ENCODE measurements around the gene STRN4. TPM values are rescaled to one million over a fixed set of nuclear protein-coding genes. Genes with fewer than 3 reads are reported as not detected.

Gene STRN4
- total RNA-seq, 1 experiment from 2014 or later: 143 TPM

- peaks cover 20% of the 10 kb centered on the region for H3K27me3 Mint-ChIP-seq (ENCODE audit: low read depth)
- H2BK20ac ChIP-seq (ENCODE audit: low read depth, low read length, poor library complexity, severe bottlenecking): no peak overlapping the region
- peaks cover 3% of the 10 kb centered on the region for H3K23me2 ChIP-seq (ENCODE audit: insufficient read length, low read depth, low read length, poor library complexity, severe bottlenecking)
- H2BK12ac ChIP-seq (ENCODE audit: insufficient read length, low read depth, low read length): no peak overlapping the region
- H2AK5ac ChIP-seq (ENCODE audit: insufficient read length, low read length): no peak overlapping the region
- no peak overlapping the region for H3K18ac ChIP-seq (ENCODE audit: insufficient read length, low read depth, low read length)
- no peaks in the 10 kb centered on the region for H3K79me1 ChIP-seq (ENCODE audit: insufficient read depth, low read depth, low read length, poor library complexity, severe bottlenecking)
- no peaks in the 10 kb centered on the region for H4K20me1 ChIP-seq (ENCODE audit: control insufficient read depth, insufficient read depth, insufficient read length)
- TF ChIP-seq CTCF (conservative IDR thresholded peaks at IDR 0.05): no peak
- H3K27ac ChIP-seq (ENCODE audit: insufficient read length, low read depth, low read length): no peak overlapping the region
- no CpG with 5 or more reads among the region's 5 CpGs for WGBS (ENCODE audit: extremely low coverage, insufficient read length, low lambda C conversion rate)
- H3K4me1 Mint-ChIP-seq: peaks cover 0 to 7% of the 10 kb centered on the region in 2 experiments; a peak in 2 of 4 replicates
- H3K79me2 ChIP-seq (ENCODE audit: insufficient read depth, low read length): peaks cover 8% of the 10 kb centered on the region; the same call in 1 of the 2 replicates
- no peak overlapping the region for H4K5ac ChIP-seq (ENCODE audit: insufficient read length, low read depth, low read length)
- no peak overlapping the region for H3K14ac ChIP-seq (ENCODE audit: insufficient read depth, low read length)
- H2BK120ac ChIP-seq (ENCODE audit: low read depth, low read length, poor library complexity, severe bottlenecking): no peak overlapping the region
- no peak overlapping the region for H3K4me2 ChIP-seq (ENCODE audit: insufficient read depth, insufficient read length, low read length)
- H2AFZ ChIP-seq (ENCODE audit: low read length): no peak overlapping the region
- H3K4ac ChIP-seq (ENCODE audit: low read depth, low read length): no peak overlapping the region
- H4K91ac ChIP-seq (ENCODE audit: insufficient read length, low read depth, low read length): no peak overlapping the region
- H3K36me3 Mint-ChIP-seq (ENCODE audit: insufficient read depth in 1 of 3, low read depth in 3 of 3): peaks cover 0 to 3% (median 3%) of the 10 kb centered on the region in 3 experiments; a peak in 5 of 7 replicates
- H3K9me3 ChIP-seq (ENCODE audit: control insufficient read depth, low read depth, low read length): no peaks in the 10 kb centered on the region
- no peak overlapping the region for H3K56ac ChIP-seq (ENCODE audit: insufficient read length, low read depth, low read length)
- no peak for DNase-seq
- H2BK5ac ChIP-seq (ENCODE audit: insufficient read length, low read length): no peak overlapping the region
- no peaks in the 10 kb centered on the region; a peak in 1 of 5 replicates for H3K9me3 Mint-ChIP-seq
- no peak overlapping the region for H3K23ac ChIP-seq (ENCODE audit: insufficient read length, low read depth, low read length)
- no peak overlapping the region for H3K27ac Mint-ChIP-seq
- peak overlapping the region in 1 of 2 experiments; percentile 18; a peak in 1 of 5 replicates for H3K4me3 Mint-ChIP-seq
- H3K27me3 ChIP-seq (ENCODE audit: insufficient read depth, low read length): no peaks in the 10 kb centered on the region; the same call in 1 of the 2 replicates
- H2BK15ac ChIP-seq (ENCODE audit: low read depth, low read length): no peak overlapping the region
- H3K4me1 ChIP-seq (ENCODE audit: insufficient read depth, low read length): no peaks in the 10 kb centered on the region; the same call in 1 of the 2 replicates
- H3K9ac ChIP-seq (ENCODE audit: extremely low read depth, insufficient read length, low read length): no peak overlapping the region
- H3T11ph ChIP-seq (ENCODE audit: low read length): no peak overlapping the region
- H4K8ac ChIP-seq (replicated peaks; ENCODE audit: insufficient read length, low read depth, low read length): no peak overlapping the region
These were observed 45.7 kb upstream of the STRN4 start for GRCh38 chr19:46791944-46792343.
